Measurements from ENCODE around the gene RINL. TPM values are rescaled to one million over a fixed set of nuclear protein-coding genes. Genes with fewer than 3 reads are reported as not detected.

Gene RINL
- polyA plus RNA-seq, 1 experiment: 1.6 TPM

GRCh38 chr19:38846097-38846496 lies 32.0 kb downstream of the RINL start:
- Histone ChIP-seq H3K9me3 (ENCODE audit: control insufficient read depth, insufficient read depth, low read length) (no peaks in the 10 kb centered on the region), H3K27me3 (ENCODE audit: control insufficient read depth, insufficient read depth, low read length) (no peaks in the 10 kb centered on the region), H3K27ac (ENCODE audit: low read depth, low read length) (no peak overlapping the region), H3K4me3 (ENCODE audit: low read depth, low read length) (no peak overlapping the region)
- ChIA-PET CTCF (interaction anchor here (0.5 kb wide), 1 partner anchor 468 kb away, joined by 3 read pairs; no protein-coding TSS in a partner anchor), POLR2A (interaction anchor here (0.6 to 1.4 kb wide), 2 partner anchors 8 to 18 kb away, joined by 3 read pairs; no protein-coding TSS in a partner anchor)
- DNase-seq (ENCODE audit: low read depth, low spot score): no peak
- TF ChIP-seq CTCF (IDR thresholded peaks at IDR 0.05; ENCODE audit: low read depth, low read length): no peak

GRCh38 chr19:38845374-38846024 lies 32.6 kb downstream of the RINL start:
- no peak overlapping the region for H3K27ac ChIP-seq (ENCODE audit: low read depth, low read length)
- ChIA-PET POLR2A (interaction anchor here (0.6 kb wide), 1 partner anchor 17 kb away, joined by 3 read pairs; no protein-coding TSS in a partner anchor), CTCF (interaction anchor here (0.5 kb wide), 1 partner anchor 467 kb away, joined by 3 read pairs; no protein-coding TSS in a partner anchor)
- H3K9me3 ChIP-seq (ENCODE audit: control insufficient read depth, insufficient read depth, low read length): no peaks in the 10 kb centered on the region
- no peak overlapping the region for H3K4me3 ChIP-seq (ENCODE audit: low read depth, low read length)
- no peak for TF ChIP-seq CTCF (IDR thresholded peaks at IDR 0.05; ENCODE audit: low read depth, low read length)
- H3K27me3 ChIP-seq (ENCODE audit: control insufficient read depth, insufficient read depth, low read length): no peaks in the 10 kb centered on the region
- DNase-seq (ENCODE audit: low read depth, low spot score): no peak

GRCh38 chr19:38844093-38844686 lies 33.9 kb downstream of the RINL start:
- Histone ChIP-seq H3K27ac (ENCODE audit: low read depth, low read length) (no peak overlapping the region), H3K9me3 (ENCODE audit: control insufficient read depth, insufficient read depth, low read length) (no peaks in the 10 kb centered on the region), H3K27me3 (ENCODE audit: control insufficient read depth, insufficient read depth, low read length) (no peaks in the 10 kb centered on the region), H3K4me3 (ENCODE audit: low read depth, low read length) (no peak overlapping the region)
- TF ChIP-seq CTCF (IDR thresholded peaks at IDR 0.05; ENCODE audit: low read depth, low read length): no peak
- CTCF ChIA-PET: interaction anchor here (0.6 to 0.7 kb wide), 3 partner anchors 195 to 442 kb away, joined by 3 to 5 read pairs (median 5); no protein-coding TSS in a partner anchor
- POLR2A ChIA-PET: interaction anchor here (1.4 kb wide), 1 partner anchor 12 kb away, joined by 7 read pairs; no protein-coding TSS in a partner anchor
- DNase-seq (ENCODE audit: low read depth, low spot score): no peak

- no peak overlapping the region for H3K4me3 ChIP-seq (ENCODE audit: low read depth, low read length)
- POLR2A ChIA-PET: no interaction called here
- TF ChIP-seq CTCF (IDR thresholded peaks at IDR 0.05; ENCODE audit: low read depth, low read length): no peak
- no peaks in the 10 kb centered on the region for H3K9me3 ChIP-seq (ENCODE audit: control insufficient read depth, insufficient read depth, low read length)
- CTCF ChIA-PET: no interaction called here
- H3K27me3 ChIP-seq (ENCODE audit: control insufficient read depth, insufficient read depth, low read length): no peaks in the 10 kb centered on the region
- no peak overlapping the region for H3K27ac ChIP-seq (ENCODE audit: low read depth, low read length)
- DNase-seq (ENCODE audit: low read depth, low spot score): no peak
These were observed 34.8 kb downstream of the RINL start for GRCh38 chr19:38843175-38843758.

All from AG04450 (cell line).